ENCODE data around the gene TARBP2.

DNA sequence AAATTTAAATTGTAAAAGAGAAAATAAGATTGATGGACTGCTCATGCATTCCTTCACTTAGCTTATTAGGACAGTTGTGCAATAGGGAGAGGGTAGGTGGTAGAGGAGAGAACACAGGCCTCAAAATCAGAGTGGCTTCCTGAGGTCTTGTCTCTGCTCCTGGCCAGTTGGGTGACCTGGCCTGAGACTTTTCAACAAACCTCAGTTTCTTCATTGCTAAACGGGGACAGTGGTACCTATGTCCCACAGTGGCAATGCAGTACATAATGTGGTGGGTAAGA, 4.4 kb upstream of the TARBP2 start:
- TF ChIP-seq, protein P1, sequence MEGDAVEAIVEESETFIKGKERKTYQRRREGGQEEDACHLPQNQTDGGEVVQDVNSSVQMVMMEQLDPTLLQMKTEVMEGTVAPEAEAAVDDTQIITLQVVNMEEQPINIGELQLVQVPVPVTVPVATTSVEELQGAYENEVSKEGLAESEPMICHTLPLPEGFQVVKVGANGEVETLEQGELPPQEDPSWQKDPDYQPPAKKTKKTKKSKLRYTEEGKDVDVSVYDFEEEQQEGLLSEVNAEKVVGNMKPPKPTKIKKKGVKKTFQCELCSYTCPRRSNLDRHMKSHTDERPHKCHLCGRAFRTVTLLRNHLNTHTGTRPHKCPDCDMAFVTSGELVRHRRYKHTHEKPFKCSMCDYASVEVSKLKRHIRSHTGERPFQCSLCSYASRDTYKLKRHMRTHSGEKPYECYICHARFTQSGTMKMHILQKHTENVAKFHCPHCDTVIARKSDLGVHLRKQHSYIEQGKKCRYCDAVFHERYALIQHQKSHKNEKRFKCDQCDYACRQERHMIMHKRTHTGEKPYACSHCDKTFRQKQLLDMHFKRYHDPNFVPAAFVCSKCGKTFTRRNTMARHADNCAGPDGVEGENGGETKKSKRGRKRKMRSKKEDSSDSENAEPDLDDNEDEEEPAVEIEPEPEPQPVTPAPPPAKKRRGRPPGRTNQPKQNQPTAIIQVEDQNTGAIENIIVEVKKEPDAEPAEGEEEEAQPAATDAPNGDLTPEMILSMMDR (IDR thresholded peaks at IDR 0.05): no peak
- TF ChIP-seq POLR2A (IDR thresholded peaks at IDR 0.05): no peak
- TF ChIP-seq POLR2AphosphoS5 (IDR thresholded peaks at IDR 0.05): no peak
